NCI-H1436 (cell line): Measurements from ENCODE around the gene TFEB.

ENCODE experiments used
- DNase-seq: peaks from one replicate; lab custom pipeline; 2025; lab: John Stamatoyannopoulos, UW

TFEB gene

DNA sequence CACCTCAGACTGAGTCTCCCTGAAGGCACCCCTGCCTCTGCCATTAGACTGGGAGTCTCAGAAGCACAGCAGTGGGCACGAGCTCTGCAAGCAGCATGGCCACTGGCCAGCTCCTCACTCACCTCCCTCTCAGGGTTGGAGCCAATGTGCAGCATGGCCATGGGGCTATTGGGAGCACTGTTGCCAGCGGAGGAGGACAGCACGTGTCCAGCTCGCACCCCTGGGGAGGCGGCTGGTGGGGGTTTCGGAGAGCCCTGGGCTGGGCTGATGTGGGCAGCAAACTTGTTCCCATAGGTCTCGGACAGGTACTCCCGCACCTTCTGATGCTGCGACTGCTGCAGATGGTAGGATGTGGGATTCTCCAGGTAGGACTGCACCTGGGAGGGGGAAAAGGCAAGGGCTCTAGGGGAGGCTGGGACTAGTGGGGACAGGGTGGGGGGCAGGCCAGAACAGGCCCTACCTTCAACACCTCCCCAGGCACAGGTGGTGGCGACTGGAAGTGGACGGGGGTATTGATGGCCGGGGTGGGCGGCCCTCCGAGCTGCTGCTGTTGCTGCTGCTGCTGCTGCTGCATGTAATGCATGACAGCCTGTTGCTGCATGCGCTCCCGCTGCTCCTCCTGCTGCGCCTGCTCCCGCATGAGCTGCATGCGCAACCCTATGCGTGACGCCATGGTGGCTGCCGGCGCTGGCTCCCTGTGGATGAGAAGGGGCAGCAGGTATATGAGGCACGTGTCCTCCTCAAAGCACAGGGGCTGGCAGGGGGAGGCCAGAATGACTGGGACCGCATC lies 44.7 kb downstream of the TFEB start:
- no peak for DNase-seq

DNA sequence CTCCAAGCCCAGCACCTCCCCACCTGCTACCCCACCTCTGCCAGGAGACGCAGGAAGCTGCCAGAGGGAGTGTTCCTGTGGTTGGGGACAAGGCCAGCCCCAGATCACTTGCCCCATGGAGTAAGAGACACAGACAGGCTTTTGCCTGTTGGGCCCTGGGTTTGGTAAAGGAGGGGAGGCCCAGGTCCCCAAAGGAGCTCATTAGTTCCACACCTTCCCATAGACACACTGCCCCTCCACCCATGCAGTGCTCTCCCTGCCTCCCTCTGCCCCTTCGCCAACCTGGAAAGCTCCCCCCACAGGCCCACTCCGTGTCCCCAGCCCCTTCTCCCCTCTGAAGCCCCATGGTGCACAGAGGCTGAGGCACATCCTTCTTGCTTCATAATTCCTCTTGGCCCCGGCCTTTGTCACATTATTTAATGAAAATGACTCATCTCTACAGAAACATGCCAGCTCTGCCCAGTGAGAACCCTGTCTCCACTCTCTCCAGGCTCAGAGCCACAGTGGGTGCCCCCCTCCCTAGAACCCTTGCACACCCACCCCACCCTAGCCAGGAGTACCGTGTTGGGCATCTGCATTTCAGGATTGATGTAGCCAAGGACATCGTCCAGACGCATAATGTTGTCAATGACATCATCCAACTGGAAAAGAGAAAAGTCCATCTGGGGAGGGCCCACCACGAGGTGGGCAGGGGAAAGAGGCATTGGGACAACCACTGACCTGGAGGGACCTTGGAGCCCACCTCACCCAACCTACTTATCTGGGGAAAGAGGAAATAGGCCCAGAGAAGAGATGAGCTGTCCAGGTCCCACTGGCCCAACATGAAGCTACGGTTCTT lies 46.0 kb downstream of the TFEB start:
- no peak for DNase-seq

DNA sequence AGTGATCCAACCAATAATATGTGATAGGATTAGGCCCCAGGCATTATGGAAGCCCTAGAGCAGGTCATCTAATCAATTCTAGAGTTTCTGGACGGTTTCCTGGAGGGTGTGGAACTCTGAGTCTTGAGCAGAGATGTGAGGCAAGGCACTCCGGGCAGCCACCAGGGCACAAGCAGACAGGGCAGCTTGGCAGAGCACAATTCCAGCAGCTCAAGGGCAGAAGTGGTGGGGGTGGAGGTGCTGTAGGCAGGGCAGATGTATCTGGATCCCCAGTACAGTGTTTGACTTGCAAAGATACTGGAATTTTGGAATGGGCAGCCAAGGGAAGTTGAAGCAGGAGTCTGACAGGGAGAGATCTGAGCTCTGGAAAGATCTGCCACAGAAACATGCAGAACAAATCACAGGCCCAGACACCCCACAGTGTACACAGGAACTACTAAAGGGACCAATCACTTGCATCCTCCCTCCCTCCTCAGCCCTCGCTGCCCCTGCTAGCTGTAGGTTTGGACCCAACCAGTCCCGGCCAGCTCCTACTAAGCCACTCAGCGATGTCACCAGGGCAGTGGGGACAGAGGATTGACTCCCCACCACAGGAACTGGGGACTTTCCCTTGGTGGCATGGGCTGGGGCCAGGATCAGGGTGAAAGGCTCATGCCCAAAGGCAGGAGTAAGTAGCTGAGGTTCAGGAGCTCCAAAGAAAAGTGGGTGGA lies 47.0 kb downstream of the TFEB start:
- no peak for DNase-seq

DNA sequence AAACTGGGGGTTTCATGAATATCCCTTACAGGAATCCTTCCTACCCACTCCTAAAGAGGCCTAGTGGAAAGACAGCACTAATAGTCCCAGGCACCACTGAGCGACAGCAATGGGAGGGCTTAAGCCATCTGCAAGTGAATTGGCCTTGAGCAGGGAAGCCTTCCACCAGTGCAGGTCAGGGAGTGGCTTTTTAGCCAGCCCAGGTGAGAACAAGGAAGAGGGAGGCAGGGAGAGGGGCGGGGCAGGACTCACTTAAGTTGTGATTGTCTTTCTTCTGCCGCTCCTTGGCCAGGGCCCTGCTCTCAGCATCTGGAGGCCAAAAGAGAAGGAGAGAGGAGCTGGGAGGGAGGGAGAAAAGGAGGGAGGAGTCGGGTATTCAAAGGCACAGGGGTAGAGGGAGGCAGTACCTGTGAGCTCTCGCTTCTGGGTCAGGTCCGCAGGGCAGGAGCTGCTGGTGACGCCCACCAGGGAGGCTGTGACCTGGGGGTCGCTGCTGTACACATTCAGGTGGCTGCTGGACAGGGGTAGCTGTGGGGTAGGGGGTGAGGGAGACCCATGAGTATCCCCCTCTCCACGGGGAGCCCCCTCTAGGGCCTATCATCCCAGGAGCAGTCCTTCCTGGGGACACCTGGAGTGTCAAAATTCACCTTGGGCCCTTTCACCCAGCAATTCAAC lies 47.8 kb downstream of the TFEB start:
- DNase-seq: no peak

DNA sequence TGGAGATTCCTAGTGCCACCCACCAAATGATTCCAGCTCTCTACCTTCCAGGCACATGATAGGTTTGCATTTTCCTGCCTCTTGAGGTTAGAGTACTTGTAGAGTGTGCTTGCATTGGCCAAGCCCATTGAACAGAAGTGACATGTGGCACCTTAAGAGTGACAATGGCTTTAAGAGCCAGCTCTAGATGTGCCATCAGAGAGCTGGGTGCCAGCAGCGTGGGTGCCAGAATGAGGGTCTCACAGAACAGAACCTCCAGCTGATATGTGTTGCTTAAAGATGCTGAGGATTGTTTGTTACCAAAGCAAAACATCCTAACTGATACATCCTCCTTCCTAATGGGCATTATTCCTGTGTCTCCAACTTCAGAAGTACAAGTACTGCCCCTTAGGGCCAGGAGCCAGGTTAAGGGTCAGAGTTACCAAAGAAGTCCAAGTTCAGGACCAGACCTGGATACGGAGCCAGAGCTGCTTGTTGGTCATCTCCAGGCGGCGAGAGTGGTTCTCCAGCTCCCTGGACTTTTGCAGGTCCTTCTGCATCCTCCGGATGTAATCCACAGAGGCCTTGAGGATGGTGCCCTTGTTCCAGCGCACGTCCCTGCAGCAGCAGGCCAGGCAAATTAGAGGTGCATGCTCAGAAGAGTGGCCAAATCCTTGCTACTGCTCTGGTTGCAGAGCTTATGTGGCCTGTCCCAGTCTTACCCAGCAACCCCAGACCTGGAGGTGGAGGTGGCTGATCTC lies 49.6 kb downstream of the TFEB start:
- no peak for DNase-seq

DNA sequence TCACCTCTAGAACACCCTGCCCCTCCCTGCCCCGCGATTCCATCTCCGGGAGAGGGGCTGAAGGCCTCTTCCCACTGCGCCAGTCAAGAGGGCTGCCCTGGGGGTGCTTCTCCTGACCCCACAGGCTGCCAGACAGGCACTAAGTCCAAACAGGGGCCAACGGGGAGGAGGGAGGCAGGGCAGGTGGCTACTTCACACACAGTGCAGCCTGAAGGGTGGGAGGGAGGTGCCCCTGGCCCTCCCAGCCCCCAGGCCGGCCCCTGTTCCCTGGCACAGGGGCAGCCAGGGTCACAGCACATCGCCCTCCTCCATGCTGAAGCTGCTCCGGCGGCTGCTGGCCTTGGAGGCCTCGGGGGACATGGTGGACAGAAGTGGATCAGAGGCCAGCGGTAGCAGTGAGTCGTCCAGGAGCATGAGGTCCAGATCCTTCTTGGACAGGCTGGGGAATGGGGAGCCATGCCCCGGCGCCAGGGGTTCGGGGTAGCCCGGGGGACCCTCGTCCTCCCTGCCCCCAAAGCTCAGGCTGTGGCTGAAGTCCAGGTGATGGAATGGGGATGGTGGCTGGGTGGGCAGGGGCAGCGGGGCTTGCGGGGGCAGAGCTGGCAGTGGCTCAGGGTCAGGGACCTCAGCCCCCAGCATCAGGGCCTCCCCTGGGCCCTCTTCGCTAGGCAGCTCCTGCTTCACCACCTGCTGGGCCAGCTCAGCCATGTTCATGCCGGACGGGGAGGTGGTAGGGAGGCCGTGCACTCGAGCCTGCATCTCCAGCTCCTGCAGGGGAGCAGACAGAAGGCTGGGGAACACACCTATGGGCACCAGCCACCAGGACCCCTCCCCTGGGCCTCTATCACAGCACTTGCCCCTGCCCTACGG lies 50.9 kb downstream of the TFEB start:
- no peak for DNase-seq

DNA sequence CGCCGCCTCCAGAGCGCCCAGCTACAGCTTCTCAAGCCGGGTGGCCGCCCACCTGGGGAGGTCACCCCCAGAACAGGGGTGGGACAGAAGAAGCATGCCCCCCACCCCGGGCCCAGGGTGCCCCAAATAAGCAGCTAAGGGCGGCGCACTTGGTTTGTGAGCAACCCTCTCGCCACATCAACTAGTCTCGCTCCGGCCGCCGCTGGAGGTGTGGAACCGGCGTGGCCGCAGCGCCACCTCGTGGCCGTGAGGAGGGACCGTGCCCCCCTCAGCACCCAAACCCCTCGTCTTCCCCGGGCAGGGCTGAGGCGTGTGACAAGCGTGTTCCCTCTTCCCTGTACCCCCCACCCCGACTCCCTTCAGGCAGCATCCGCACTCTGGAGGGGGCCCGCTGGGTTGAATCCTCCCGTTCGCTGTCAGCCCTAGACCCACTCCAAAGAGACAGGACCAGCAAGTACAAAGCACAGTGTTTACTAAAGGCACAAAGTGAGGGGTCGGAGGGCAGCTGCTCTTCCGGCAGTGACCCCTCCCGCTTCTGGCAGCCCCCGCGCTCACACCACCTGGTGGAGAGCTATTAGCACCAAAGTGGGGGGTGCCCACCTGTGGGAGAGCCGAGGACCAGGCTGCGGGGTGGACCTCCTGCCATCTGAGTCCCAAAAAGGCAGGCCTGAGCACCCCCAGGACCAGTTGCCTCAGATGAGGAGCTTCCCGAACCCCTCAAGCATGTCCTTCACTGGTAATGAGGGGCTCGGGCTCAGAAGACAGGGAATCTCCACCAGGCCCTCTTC lies 51.7 kb downstream of the TFEB start:
- DNase-seq: peak; percentile 71

DNA sequence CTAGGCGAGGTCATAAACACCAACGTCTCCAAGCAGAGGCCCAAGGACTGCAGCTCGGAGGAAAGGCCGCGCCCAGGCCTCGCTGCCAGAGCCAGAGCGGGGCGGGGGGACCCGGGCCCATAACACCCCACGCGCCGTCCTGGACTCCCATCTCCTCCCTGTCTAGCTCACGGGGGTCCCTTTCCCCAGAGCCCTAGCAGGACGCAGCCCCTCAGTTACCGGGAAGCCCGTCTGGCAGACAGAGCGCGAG lies 52.2 kb downstream of the TFEB start:
- DNase-seq: no peak

DNA sequence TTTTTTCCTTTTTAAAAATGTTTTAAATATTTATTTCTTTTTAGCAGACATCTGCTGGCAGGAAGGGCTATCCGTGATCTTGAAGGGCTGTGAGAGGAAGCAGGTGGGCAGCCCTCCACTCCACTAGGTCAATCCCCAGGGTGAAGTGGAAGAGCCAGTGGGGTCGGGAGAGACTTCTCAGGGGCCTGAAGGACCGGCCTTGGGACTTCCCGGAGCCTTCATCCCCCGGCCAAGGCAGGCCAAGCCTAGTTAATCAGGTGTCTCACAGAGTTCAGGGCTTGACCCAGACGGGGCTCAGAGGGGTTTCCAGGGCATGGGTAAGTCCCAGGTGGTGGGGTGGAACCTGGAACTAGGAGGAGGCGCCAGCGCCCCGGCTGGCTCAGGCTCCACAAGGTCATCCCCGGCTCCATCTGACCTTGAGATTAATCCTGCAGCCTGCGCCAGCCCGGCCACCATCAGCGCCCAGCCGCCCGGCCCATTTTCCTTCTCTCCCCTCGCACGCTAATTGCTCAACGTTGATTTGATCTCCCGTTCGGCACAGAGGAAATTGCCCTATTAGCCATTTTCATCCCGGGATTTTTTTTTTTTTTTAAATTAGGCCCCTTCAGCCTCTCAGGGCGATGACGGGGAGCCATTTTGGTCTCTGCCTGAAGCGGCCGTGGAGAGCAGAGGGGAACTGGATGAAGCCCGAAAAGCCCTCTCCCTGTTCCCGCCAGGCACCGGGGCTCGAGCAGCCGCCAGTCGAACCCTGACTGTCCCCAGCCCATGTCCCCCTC lies 52.7 kb downstream of the TFEB start:
- DNase-seq: no peak

DNA sequence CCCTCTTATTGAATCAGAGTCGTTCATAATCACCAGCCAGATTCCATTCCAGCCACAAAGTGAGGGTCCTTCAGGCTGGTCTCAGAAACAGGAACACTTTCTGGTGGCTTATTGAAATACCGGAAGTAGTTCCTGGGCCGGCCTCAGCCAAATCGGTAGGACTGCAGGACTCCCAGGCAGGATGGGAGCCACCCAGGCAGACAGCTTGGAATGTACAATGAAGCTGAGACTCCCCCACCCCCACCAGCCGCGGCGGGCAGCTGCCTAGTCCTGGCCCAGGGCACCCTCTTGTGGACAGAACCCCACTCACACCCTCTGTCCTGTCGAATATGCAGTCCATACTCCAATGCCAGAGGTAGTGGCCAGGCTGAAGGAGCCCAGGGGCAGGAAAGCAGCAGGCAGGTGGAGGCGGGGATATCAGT lies 53.3 kb downstream of the TFEB start:
- DNase-seq: peak; percentile 83

DNA sequence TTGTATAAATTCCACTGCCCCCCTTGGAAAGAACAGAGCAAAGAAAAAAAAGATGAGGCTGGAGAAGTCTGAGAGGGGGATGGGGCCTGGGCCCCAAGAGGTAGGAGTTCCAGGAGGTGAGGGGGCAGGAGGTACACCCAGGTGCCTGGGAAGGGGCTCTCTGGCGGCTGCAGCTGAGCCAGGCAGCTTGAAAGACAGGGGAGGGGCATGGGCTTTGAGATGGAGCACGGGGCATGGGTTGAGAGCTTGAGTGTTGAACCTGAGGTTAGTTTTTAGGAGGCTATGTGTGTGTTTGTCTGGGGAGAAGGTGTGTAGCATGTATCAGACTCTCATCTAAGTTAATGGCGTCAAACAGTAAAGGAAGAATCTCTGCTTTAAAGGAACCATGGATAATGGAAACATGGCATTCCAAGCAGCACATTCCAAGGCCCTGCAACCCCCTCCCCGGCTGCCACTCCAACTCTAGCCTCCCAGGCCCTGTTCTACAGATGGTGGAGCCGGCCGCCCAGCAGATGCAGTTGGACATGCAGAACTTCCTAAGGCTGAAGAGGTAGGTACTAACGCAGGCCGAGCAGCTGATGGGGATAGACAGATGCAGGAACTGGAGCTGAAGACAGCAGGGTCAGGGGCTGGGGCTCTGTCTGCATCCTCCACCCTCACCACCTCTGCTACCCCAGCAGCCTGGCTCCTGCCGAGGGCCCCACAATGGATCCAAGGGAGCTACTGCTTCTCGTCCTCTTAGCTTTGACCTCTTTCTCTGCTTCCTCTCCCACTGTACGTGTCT lies 55.0 kb downstream of the TFEB start:
- no peak for DNase-seq

DNA sequence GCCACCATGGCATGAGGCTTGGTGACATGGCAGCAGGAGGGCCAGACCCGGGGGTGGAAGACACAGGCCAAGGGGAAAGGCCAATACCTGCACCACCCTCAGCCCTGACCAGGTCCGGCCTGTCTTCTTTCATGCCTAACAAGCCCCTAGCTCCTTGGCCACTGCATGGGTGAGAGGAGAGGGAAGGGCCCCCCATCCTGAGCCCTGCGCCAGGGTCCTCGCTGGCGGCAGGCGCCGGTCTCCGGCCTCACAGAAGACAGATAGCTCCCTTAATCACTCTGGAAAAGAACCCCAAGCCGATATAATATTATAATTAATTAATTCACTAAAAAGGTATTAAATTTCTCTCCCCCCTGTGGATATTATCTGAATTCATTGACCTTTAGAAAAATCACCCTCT lies 55.7 kb downstream of the TFEB start:
- no peak for DNase-seq

DNA sequence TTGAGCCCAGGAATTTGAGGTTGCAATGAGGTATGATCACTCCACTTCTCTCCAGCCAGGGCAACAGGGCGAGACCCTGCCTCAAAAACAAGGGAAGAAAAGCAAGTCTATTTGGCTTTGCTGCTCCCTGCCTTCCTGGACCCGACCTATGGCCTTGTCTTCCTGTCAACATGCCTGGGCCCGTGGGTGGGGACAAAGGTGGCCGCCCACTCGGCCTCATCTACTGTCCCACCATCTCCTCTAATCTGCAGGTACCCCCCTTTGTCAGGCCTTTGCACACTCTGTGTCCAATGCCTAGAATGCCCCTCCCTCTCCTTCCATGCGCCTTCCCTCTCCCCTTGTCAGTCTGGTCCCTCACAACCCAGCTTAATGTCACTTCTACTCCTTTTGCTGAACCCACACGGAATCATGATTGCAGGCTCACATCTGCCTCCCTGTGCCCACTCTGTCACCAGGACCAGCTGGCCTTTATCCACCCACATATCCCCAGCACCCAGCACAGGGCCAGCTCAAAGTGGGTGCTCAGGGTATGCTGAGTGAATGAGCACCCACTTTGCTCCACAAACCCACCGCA lies 56.8 kb downstream of the TFEB start:
- DNase-seq: no peak

DNA sequence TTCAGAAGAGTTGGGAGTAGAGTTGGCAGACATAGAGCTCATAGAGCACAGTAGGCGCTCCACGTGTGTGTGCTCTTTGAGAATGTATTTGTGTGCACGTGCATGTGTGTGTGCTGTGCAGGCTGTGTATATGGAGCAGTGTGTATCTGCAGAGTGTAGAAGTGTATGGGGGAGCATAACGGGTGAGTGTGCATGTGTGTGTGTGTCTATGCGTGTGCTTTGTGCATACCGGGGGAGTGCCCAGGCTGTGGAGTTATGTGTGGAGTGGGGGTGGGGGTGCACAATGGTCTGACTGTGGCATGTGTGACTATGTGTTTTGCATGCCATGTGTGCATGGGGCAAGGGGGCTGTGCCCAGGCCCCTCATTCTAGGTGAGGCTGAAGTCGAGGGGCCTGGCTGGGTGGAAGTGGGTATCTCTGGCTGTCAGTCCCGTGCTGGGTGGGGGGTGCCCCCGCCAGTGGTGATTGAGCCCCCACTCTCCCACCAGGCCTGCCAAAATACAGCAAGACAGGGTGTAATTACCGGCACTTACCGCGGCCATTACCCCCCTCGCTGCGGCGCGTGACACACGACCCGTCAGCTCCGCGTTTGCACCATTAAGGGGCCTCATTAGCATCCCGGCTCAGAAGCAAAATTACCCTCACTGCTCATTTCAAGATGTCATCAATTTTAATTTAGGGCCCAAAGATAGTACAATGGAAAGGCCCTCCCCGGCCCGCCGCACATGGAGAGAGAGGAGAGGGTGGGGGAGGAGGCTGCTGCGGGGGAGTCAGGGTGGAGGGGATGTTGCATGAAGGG lies 58.1 kb downstream of the TFEB start:
- peak; percentile 89 for DNase-seq

DNA sequence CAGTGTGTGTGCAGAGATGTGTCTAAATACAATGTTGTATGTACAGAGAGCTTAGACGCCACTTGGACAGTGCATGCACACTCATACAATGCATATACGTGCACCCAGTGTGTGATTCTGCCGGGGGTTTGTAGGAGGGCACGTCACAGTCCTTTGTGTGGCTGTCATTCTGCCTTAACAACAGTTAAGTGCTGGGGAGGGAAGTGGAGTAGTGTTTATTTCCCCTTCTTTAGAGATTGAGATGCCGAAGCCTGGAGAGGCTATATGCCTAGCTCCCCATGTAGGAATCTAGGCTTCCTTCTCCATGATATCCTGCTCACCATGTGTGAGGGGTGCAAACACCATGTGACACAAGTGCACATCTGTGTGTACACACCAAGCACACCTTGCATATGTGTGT lies 59.0 kb downstream of the TFEB start:
- DNase-seq: no peak

DNA sequence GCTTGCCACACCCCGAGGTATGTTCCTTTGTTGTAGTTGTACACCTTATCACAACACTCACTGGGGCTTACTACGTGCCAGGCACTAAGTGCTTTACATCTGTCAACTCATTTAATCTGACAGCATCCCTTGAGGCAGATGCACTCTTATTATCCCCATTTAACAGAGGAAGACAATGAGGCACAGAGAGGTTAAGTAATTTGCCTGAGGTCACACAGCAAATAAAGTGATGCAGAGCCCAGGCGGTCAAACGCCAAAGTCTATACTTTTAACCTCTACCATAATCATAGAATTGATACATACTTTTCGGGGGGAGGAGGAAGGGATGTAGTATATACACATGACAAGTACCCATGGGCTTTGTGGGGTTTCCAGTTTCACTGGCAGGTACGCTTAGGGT lies 59.4 kb downstream of the TFEB start:
- DNase-seq: no peak

DNA sequence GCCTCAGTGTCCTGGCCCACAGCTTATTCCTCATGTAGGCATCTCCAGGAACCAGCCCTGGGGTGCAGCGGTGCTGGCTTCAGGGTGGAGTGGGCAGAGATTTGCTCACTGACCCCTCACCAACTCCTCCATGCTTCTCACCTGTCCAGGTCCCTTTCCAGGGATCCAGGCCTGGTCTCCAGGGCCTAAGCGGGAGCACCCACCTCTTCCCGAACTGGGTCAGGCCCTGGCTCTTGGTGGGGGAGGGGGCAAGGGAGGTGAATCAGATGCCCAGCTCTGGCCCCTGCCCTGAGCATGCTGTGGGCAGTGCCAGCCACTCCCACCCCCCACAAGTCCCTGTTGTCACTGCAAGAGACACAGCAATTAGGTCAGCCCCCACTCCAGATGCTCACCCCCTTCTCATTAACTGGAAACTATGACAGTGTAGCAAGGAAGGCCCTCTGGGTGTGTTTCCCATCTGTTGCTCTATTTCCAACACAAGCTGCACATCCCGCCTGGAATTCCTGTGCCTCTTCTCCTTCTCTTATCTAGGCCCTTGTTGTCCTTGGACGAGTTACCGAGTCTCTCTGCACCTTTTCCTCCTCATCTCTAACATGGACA lies 60.1 kb downstream of the TFEB start:
- DNase-seq: no peak
